SK-N-SH (cell line): Measurements from ENCODE around the gene TMEM132D.

ENCODE experiments used
- ELF1 ChIP-seq: IDR thresholded peaks from 2 replicates; pipeline ENCODE4 v1.4.0; 2012
- EZH2phosphoT487 ChIP-seq: fragments of 200-600 bp; sonication (generic); IDR thresholded peaks from 2 replicates; pipeline ENCODE4 v1.6.1; 2017; ENCODE audit warnings: low read depth, mixed run types, mild to moderate bottlenecking, antibody characterized with exemption, moderate library complexity, borderline replicate concordance
- GABPA ChIP-seq: IDR thresholded peaks from 2 replicates; pipeline ENCODE4 v1.4.0; 2012; ENCODE audit warnings: low read depth, mild to moderate bottlenecking
- SIN3A ChIP-seq: IDR thresholded peaks from 2 replicates; pipeline ENCODE4 v1.6.1; 2012; ENCODE audit warnings: low read depth, mild to moderate bottlenecking, low read length, moderate library complexity, borderline replicate concordance
- SMC3 ChIP-seq: IDR thresholded peaks from 2 replicates; pipeline ENCODE4 v1.6.1; 2012; ENCODE audit warnings: low read depth, low read length, improper control_type of control experiment
- TAF1 ChIP-seq: IDR thresholded peaks from 2 replicates; pipeline ENCODE4 v1.6.1; 2012; ENCODE audit warnings: low read depth, mild to moderate bottlenecking, low read length, moderate library complexity, borderline replicate concordance
- TF ChIP-seq, protein P1 (sequence below): fragments of 200-600 bp; sonication (generic); IDR thresholded peaks from 2 replicates; pipeline ENCODE4 v1.6.1; 2017; ENCODE audit warnings: antibody characterized with exemption, mild to moderate bottlenecking, moderate library complexity
- TF ChIP-seq, protein P2 (sequence below): IDR thresholded peaks from 2 replicates; pipeline ENCODE4 v1.6.1; 2012; ENCODE audit warnings: mild to moderate bottlenecking, low read depth, low read length, moderate library complexity
- TF ChIP-seq, protein P3 (sequence below): IDR thresholded peaks from 2 replicates; pipeline ENCODE4 v1.4.0; 2012; ENCODE audit warnings: low read depth, borderline replicate concordance

DNA sequence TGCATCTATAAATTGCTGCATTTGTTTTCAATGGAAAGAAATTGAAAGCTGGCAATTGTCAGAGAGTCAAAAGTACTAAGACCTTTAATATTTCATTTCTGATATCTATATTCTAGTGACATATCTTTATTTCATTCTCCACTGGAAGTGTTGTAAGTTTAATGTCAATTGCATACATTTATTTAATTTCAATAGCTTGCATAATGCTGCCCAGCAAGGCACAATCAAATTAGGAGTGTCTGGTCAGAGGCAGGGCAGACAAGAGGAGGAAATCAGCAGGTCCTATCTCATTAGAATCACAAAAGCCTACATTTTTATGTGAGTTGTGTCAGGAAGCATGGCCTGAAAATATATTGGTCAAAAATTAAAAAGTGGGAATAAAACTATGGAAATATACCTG, 112.9 kb downstream of the TMEM132D start:
- TF ChIP-seq, protein P1, sequence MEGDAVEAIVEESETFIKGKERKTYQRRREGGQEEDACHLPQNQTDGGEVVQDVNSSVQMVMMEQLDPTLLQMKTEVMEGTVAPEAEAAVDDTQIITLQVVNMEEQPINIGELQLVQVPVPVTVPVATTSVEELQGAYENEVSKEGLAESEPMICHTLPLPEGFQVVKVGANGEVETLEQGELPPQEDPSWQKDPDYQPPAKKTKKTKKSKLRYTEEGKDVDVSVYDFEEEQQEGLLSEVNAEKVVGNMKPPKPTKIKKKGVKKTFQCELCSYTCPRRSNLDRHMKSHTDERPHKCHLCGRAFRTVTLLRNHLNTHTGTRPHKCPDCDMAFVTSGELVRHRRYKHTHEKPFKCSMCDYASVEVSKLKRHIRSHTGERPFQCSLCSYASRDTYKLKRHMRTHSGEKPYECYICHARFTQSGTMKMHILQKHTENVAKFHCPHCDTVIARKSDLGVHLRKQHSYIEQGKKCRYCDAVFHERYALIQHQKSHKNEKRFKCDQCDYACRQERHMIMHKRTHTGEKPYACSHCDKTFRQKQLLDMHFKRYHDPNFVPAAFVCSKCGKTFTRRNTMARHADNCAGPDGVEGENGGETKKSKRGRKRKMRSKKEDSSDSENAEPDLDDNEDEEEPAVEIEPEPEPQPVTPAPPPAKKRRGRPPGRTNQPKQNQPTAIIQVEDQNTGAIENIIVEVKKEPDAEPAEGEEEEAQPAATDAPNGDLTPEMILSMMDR: no peak
- TF ChIP-seq ELF1 (no peak), GABPA (no peak), EZH2phosphoT487 (no peak), TAF1 (no peak), SIN3A (no peak), SMC3 (no peak)
- TF ChIP-seq, protein P2, sequence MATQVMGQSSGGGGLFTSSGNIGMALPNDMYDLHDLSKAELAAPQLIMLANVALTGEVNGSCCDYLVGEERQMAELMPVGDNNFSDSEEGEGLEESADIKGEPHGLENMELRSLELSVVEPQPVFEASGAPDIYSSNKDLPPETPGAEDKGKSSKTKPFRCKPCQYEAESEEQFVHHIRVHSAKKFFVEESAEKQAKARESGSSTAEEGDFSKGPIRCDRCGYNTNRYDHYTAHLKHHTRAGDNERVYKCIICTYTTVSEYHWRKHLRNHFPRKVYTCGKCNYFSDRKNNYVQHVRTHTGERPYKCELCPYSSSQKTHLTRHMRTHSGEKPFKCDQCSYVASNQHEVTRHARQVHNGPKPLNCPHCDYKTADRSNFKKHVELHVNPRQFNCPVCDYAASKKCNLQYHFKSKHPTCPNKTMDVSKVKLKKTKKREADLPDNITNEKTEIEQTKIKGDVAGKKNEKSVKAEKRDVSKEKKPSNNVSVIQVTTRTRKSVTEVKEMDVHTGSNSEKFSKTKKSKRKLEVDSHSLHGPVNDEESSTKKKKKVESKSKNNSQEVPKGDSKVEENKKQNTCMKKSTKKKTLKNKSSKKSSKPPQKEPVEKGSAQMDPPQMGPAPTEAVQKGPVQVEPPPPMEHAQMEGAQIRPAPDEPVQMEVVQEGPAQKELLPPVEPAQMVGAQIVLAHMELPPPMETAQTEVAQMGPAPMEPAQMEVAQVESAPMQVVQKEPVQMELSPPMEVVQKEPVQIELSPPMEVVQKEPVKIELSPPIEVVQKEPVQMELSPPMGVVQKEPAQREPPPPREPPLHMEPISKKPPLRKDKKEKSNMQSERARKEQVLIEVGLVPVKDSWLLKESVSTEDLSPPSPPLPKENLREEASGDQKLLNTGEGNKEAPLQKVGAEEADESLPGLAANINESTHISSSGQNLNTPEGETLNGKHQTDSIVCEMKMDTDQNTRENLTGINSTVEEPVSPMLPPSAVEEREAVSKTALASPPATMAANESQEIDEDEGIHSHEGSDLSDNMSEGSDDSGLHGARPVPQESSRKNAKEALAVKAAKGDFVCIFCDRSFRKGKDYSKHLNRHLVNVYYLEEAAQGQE: no peak
- TF ChIP-seq, protein P3, sequence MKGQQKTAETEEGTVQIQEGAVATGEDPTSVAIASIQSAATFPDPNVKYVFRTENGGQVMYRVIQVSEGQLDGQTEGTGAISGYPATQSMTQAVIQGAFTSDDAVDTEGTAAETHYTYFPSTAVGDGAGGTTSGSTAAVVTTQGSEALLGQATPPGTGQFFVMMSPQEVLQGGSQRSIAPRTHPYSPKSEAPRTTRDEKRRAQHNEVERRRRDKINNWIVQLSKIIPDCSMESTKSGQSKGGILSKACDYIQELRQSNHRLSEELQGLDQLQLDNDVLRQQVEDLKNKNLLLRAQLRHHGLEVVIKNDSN: no peak
